HepG2 (cell line): ENCODE measurements around the gene FABP1. TPM values are rescaled to one million over a fixed set of nuclear protein-coding genes. Genes with fewer than 3 reads are reported as not detected.

Experiments
- ATAC-seq: fragments of 200-7000 bp; cut with Tn5 transposase; 3 replicates; pipeline ENCODE4 v1.9.1; 2020; ENCODE audit warnings: mild to moderate bottlenecking, moderate library complexity
- BruUV-seq: library from RNA; stranded (reverse); fragments of 400-500 nt; replicated peaks from 2 replicates; lab custom pipeline; 2021; lab: Mats Ljungman, UMichigan
- CTCF ChIA-PET: fragments of 300-600 bp; formaldehyde crosslinking; extraction: SDS; loops from one replicate; lab custom pipeline; 2021; ENCODE audit warnings: low total read pairs, inconsistent platforms, low intra/inter-chr PET ratio; lab: Yijun Ruan, JAX
- POLR2A ChIA-PET: fragments of 350-600 bp; sonication (Branson Sonifier 250); formaldehyde crosslinking; loops from one replicate; lab custom pipeline; 2020; ENCODE audit warnings: antibody characterized with exemption, inconsistent platforms; lab: Yijun Ruan, JAX
- DNase-seq: peaks from one replicate; pipeline ENCODE4 v3.0.0-alpha.2; 2015; ENCODE audit warnings: low spot score
- FAIRE-seq: peaks from 3 replicates; lab custom pipeline; 2011; peaks lifted over from hg19 to GRCh38; lab: Jason Lieb, UNC
- H2AFZ ChIP-seq: one replicate; pipeline ENCODE4 v1.6.1; 2011; ENCODE audit warnings: low read length, inconsistent platforms
- H3K27ac ChIP-seq: fragments of 300-600 bp; 3 replicates; pipeline ENCODE4 v1.8.0; 2011; ENCODE audit warnings: mixed run types, mild to moderate bottlenecking, mixed read lengths, low read length, inconsistent platforms; ENCODE audit not compliant: insufficient read depth; ENCODE audit errors: extremely low read length
- H3K27me3 ChIP-seq, 2 experiments: fragments of 200-600 bp in 1 of 2; 2 replicates in 1 of 2; 3 replicates in 1 of 2; pipeline versions ENCODE4 v1.6.0 to v1.8.0; 2011; ENCODE audit warnings: low read length in 2 of 2, mild to moderate bottlenecking in 2 of 2, moderate library complexity in 2 of 2, inconsistent platforms in 1 of 2; ENCODE audit not compliant: insufficient read depth in 2 of 2, control insufficient read depth in 1 of 2
- H3K36me3 ChIP-seq, 2 experiments: fragments of 200-600 bp in 1 of 2; replicated peaks in 1 of 2; 2 replicates in 1 of 2; 3 replicates in 1 of 2; pipeline versions ENCODE4 v1.5.1 to v1.8.0; 2011; ENCODE audit warnings: low read length in 2 of 2, inconsistent platforms in 1 of 2; ENCODE audit not compliant: insufficient read depth in 2 of 2, control insufficient read depth in 1 of 2
- H3K4me1 ChIP-seq: 2 replicates; pipeline ENCODE4 v1.5.1; 2012; ENCODE audit warnings: low read length, inconsistent platforms; ENCODE audit not compliant: insufficient read depth
- H3K4me2 ChIP-seq: 2 replicates; pipeline ENCODE4 v1.6.0; 2011; ENCODE audit warnings: low read depth, low read length, inconsistent platforms
- H3K4me3 ChIP-seq, 3 experiments: fragments of 200-600 bp in 1 of 3; sonication (generic), shearing (Covaris generic) in 1 of 3; replicated peaks in 1 of 3; 2 replicates each; pipeline ENCODE4 v1.5.1; 2011 to 2016; ENCODE audit warnings: low read length in 3 of 3, inconsistent platforms in 2 of 3, low read depth in 2 of 3, mild to moderate bottlenecking in 2 of 3, control low read depth in 1 of 3, mixed read lengths in 1 of 3; ENCODE audit not compliant: insufficient read depth in 1 of 3
- H3K79me2 ChIP-seq: one replicate; pipeline ENCODE4 v1.6.1; 2011; ENCODE audit warnings: low read length, inconsistent platforms; ENCODE audit not compliant: insufficient read depth
- H3K9ac ChIP-seq: 2 replicates; pipeline ENCODE4 v1.6.0; 2011; ENCODE audit warnings: mild to moderate bottlenecking, low read depth, low read length, inconsistent platforms; ENCODE audit not compliant: insufficient read depth
- H3K9me3 ChIP-seq: 2 replicates; pipeline ENCODE4 v1.5.1; 2012; ENCODE audit warnings: mild to moderate bottlenecking, low read length
- H4K20me1 ChIP-seq: 2 replicates; pipeline ENCODE4 v1.6.0; 2011; ENCODE audit warnings: inconsistent platforms, mild to moderate bottlenecking, low read length, moderate library complexity; ENCODE audit not compliant: insufficient read depth
- ARNTL ChIP-seq: sonication (generic); formaldehyde crosslinking; IDR thresholded peaks from 2 replicates; pipeline ENCODE4 v1.4.0; 2020; ENCODE audit warnings: mild to moderate bottlenecking, missing genetic modification reagents
- ELF1 ChIP-seq: sonication (generic); formaldehyde crosslinking; IDR thresholded peaks from 2 replicates; pipeline ENCODE4 v1.4.0; 2020; ENCODE audit warnings: missing genetic modification reagents
- FOSL1 ChIP-seq: sonication (generic); formaldehyde crosslinking; IDR thresholded peaks from 2 replicates; pipeline ENCODE4 v1.9.0; 2021; ENCODE audit warnings: missing genetic modification reagents, borderline replicate concordance
- JUNB ChIP-seq: sonication (generic); formaldehyde crosslinking; IDR thresholded peaks from 2 replicates; pipeline ENCODE4 v1.8.0; 2022; ENCODE audit warnings: missing genetic modification reagents, mild to moderate bottlenecking, borderline replicate concordance
- KLF15 ChIP-seq: sonication (generic); formaldehyde crosslinking; IDR thresholded peaks from 2 replicates; pipeline ENCODE4 v1.8.1; 2023; ENCODE audit warnings: borderline replicate concordance, mild to moderate bottlenecking, inconsistent platforms, missing genetic modification reagents, mixed read lengths
- MED13 ChIP-seq: sonication (generic); formaldehyde crosslinking; IDR thresholded peaks from 2 replicates; pipeline ENCODE4 v1.5.0; 2020; ENCODE audit warnings: missing genetic modification reagents
- NFKB2 ChIP-seq: sonication (generic); formaldehyde crosslinking; IDR thresholded peaks from 2 replicates; pipeline ENCODE4 v1.4.0; 2020; ENCODE audit warnings: missing genetic modification reagents, borderline replicate concordance
- PHF5A ChIP-seq: IDR thresholded peaks from one replicate; pipeline ENCODE4 v1.6.1; 2018; ENCODE audit warnings: low read depth, missing genetic modification reagents; ENCODE audit not compliant: unreplicated experiment
- RXRA ChIP-seq: sonication (generic); formaldehyde crosslinking; IDR thresholded peaks from 2 replicates; pipeline ENCODE4 v1.5.1; 2020; ENCODE audit warnings: missing genetic modification reagents
- TBL1XR1 ChIP-seq: fragments of 150-350 bp; IDR thresholded peaks from 2 replicates; pipeline ENCODE4 v1.6.1; 2014; ENCODE audit warnings: borderline replicate concordance, low read length; ENCODE audit not compliant: partially characterized antibody
- THAP11 ChIP-seq: IDR thresholded peaks from 2 replicates; pipeline ENCODE4 v1.6.1; 2016; ENCODE audit warnings: missing biosample characterization, missing genetic modification reagents
- ZNF484 ChIP-seq: sonication (generic); formaldehyde crosslinking; IDR thresholded peaks from 2 replicates; pipeline ENCODE4 v1.5.1; 2020; ENCODE audit warnings: mild to moderate bottlenecking, low read depth, missing genetic modification reagents, borderline replicate concordance
- ZNF652 ChIP-seq: IDR thresholded peaks from 2 replicates; pipeline ENCODE4 v1.6.1; 2016; ENCODE audit warnings: low read depth, borderline replicate concordance
- WGBS: methylation state at CpG from one replicate; pipeline ENCODE4 v1.1.6; 2017; ENCODE audit warnings: low lambda C conversion rate; 5-methylcytosine and 5-hydroxymethylcytosine counted together
- in situ Hi-C: cut with HindIII; loops from 2 replicates; pipeline ENCODE4 v1.10.0; 2017; ENCODE audit warnings: low pct_unique_long_range_greater_than_20kb; ENCODE audit not compliant: extremely low pct_ligation_motif_present
- intact Hi-C: fragments of 100-400 bp; cut with micrococcal nuclease; formaldehyde crosslinking; loops from one replicate; pipeline ENCODE4 v1.10.0; 2022; ENCODE audit not compliant: unreplicated experiment
- polyA plus RNA-seq, 8 experiments: library from polyadenylated mRNA; depleted of rRNA in 3 of 8; stranded (reverse) in 7 of 8; unstranded in 1 of 8; fragments of >200 nt; fragmentation: Illumina TruSeq in 4 of 8; extraction: Trizol in 4 of 8; gene quantifications; 2 replicates each; pipeline versions ENCODE4 v1.2.1 to v1.2.3, GENCODE V29; 2011 to 2016; ENCODE audit warnings: low read depth in 4 of 8, missing spikeins in 1 of 8, mixed read lengths in 1 of 8; ENCODE audit not compliant: insufficient read depth in 1 of 8
- total RNA-seq, 5 experiments: library from RNA; depleted of rRNA; stranded (reverse); fragments of >200 nt; fragmentation: Illumina TruSeq; extraction: Trizol; gene quantifications; 2 replicates each; pipeline ENCODE4 v1.2.3, GENCODE V29; 2016; ENCODE audit warnings: low read depth in 1 of 5
- TF ChIP-seq, protein P1 (sequence below): IDR thresholded peaks from 2 replicates; pipeline ENCODE4 v1.6.1; 2016; ENCODE audit warnings: low read depth, control low read depth
- TF ChIP-seq, protein P2 (sequence below): sonication (generic); formaldehyde crosslinking; IDR thresholded peaks from 2 replicates; pipeline ENCODE4 v1.4.0; 2020; ENCODE audit warnings: mild to moderate bottlenecking, missing genetic modification reagents
- TF ChIP-seq, protein P3 (sequence below): sonication (generic); formaldehyde crosslinking; IDR thresholded peaks from 2 replicates; pipeline ENCODE4 v1.5.1; 2020; ENCODE audit warnings: mild to moderate bottlenecking, moderate library complexity, missing genetic modification reagents

Gene FABP1
- total and polyA plus RNA-seq, 2 of the 13 experiments (the other 11 are each of a cell fraction or from before 2014, with no cell fraction given) = 644 to 1,608 TPM

DNA sequence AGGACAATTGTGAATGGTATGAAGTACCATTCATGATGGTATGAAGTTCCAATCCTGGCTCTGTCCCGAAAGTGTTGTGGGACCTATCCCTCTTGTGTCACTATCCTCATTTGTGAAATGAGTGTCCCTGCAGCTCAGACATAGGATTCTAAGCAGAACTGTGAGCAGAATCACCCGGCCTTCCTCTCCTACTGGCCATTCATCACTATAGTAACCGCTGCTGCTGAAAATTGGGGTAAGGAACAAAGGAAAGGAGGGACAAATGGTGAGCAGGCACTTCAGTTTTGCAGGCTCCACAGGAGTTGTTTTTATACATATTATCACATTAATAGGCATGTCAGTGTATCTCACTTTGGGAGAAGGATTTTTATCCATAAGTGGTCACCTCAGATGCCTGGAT lies 32.8 kb downstream of the FABP1 start:
- Histone ChIP-seq H2AFZ (no peak overlapping the region), H3K79me2 (no peaks in the 10 kb centered on the region), H3K4me3 (no peak overlapping the region), H3K4me1 (no peaks in the 10 kb centered on the region), H3K36me3 (no peaks in the 10 kb centered on the region), H4K20me1 (no peaks in the 10 kb centered on the region), H3K27me3 (peaks cover 3 to 32% of the 10 kb centered on the region in 2 experiments; a peak in 3 of 5 replicates), H3K9ac (no peak overlapping the region), H3K9me3 (no peaks in the 10 kb centered on the region), H3K27ac (no peak overlapping the region), H3K4me2 (no peak overlapping the region)
- in situ Hi-C loops = no loop called here
- POLR2A ChIA-PET = no interaction called here
- no peak for TF ChIP-seq ZNF484 (CRISPR knock-in tag)
- TF ChIP-seq, protein P1, sequence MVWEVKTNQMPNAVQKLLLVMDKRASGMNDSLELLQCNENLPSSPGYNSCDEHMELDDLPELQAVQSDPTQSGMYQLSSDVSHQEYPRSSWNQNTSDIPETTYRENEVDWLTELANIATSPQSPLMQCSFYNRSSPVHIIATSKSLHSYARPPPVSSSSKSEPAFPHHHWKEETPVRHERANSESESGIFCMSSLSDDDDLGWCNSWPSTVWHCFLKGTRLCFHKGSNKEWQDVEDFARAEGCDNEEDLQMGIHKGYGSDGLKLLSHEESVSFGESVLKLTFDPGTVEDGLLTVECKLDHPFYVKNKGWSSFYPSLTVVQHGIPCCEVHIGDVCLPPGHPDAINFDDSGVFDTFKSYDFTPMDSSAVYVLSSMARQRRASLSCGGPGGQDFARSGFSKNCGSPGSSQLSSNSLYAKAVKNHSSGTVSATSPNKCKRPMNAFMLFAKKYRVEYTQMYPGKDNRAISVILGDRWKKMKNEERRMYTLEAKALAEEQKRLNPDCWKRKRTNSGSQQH (CRISPR knock-in tag) = no peak
- TF ChIP-seq THAP11 (CRISPR knock-in tag) = no peak
- TF ChIP-seq ZNF652 (CRISPR knock-in tag) = no peak
- TF ChIP-seq, protein P2, sequence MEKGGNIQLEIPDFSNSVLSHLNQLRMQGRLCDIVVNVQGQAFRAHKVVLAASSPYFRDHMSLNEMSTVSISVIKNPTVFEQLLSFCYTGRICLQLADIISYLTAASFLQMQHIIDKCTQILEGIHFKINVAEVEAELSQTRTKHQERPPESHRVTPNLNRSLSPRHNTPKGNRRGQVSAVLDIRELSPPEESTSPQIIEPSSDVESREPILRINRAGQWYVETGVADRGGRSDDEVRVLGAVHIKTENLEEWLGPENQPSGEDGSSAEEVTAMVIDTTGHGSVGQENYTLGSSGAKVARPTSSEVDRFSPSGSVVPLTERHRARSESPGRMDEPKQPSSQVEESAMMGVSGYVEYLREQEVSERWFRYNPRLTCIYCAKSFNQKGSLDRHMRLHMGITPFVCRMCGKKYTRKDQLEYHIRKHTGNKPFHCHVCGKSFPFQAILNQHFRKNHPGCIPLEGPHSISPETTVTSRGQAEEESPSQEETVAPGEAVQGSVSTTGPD = no peak
- TF ChIP-seq RXRA = no peak
- TF ChIP-seq TBL1XR1 = no peak
- TF ChIP-seq JUNB = no peak
- TF ChIP-seq ELF1 (CRISPR knock-in tag) = no peak
- no peak for TF ChIP-seq MED13 (CRISPR knock-in tag)
- TF ChIP-seq PHF5A (CRISPR knock-in tag) = no peak
- no peak for TF ChIP-seq ARNTL
- no peak for TF ChIP-seq NFKB2 (CRISPR knock-in tag)
- TF ChIP-seq, protein P3, sequence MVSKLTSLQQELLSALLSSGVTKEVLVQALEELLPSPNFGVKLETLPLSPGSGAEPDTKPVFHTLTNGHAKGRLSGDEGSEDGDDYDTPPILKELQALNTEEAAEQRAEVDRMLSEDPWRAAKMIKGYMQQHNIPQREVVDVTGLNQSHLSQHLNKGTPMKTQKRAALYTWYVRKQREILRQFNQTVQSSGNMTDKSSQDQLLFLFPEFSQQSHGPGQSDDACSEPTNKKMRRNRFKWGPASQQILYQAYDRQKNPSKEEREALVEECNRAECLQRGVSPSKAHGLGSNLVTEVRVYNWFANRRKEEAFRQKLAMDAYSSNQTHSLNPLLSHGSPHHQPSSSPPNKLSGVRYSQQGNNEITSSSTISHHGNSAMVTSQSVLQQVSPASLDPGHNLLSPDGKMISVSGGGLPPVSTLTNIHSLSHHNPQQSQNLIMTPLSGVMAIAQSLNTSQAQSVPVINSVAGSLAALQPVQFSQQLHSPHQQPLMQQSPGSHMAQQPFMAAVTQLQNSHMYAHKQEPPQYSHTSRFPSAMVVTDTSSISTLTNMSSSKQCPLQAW (CRISPR knock-in tag) = no peak
- TF ChIP-seq FOSL1 (CRISPR knock-in tag) = no peak
- TF ChIP-seq KLF15 (CRISPR knock-in tag) = no peak
- ATAC-seq = no peak
- FAIRE-seq = no peak
- CTCF ChIA-PET = no interaction called here
- DNase-seq = no peak
- 38% methylated on average over 3 of the region's 3 CpGs for WGBS
- no TSS peak for BruUV-seq
- intact Hi-C loops = no loop called here
